ENCODE measurements around the gene TTC12.

DNA sequence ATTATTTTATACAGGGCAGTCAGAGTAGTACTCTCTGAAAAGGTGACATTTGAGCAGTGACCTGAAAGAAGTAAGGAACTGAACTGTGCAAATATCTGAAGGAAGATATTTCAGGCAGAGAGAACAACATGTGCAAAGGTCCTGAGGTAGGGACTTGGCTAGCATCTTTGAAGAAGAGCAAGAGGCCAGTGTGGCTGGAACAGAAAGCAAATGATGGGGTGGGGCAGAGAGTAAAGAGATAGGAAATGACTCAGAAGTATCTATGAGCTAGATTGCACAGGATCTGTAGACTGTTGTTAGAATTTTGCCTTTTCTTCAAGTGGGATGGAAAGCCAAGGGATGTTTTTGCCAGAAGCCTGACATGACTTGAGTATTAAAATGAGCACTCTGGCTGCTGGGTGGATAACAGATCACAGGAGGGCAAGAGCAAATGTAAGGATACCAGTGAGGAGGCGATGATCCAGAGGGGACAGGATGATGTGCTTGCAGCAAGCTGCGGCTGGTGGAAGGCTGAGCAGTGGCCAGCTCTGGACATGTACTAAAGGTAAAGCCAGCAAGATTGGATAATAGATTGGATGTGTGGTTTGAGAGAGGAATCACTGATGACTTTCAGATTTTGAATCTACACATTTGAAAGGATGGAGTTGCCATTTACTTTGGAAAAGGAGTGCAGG lies 33.2 kb upstream of the TTC12 start:
- TF ChIP-seq POLR2A (IDR thresholded peaks at IDR 0.05), result no peak
- TF ChIP-seq, protein P1, sequence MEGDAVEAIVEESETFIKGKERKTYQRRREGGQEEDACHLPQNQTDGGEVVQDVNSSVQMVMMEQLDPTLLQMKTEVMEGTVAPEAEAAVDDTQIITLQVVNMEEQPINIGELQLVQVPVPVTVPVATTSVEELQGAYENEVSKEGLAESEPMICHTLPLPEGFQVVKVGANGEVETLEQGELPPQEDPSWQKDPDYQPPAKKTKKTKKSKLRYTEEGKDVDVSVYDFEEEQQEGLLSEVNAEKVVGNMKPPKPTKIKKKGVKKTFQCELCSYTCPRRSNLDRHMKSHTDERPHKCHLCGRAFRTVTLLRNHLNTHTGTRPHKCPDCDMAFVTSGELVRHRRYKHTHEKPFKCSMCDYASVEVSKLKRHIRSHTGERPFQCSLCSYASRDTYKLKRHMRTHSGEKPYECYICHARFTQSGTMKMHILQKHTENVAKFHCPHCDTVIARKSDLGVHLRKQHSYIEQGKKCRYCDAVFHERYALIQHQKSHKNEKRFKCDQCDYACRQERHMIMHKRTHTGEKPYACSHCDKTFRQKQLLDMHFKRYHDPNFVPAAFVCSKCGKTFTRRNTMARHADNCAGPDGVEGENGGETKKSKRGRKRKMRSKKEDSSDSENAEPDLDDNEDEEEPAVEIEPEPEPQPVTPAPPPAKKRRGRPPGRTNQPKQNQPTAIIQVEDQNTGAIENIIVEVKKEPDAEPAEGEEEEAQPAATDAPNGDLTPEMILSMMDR (IDR thresholded peaks at IDR 0.05), result no peak

All from adrenal gland (tissue), 5 donors.